ENCODE results near the gene ZNF778.
"Not testable (repeated sequence)": the region's sequence is repeated elsewhere in the genome, so short reads cannot be mapped to it uniquely, and the experiment has no call there.

Gene ZNF778

GRCh38 chr16:89257757-89258465, 40.4 kb downstream of the ZNF778 start:
- DNase-seq = no peak

GRCh38 chr16:89259901-89260300, 42.4 kb downstream of the ZNF778 start:
- DNase-seq = not testable (repeated sequence)

GRCh38 chr16:89261691-89262563, 44.4 kb downstream of the ZNF778 start:
- DNase-seq = no peak

- no peak for DNase-seq
These were observed 47.5 kb downstream of the ZNF778 start for GRCh38 chr16:89264800-89265550.

GRCh38 chr16:89265647-89266046, 48.1 kb downstream of the ZNF778 start:
- DNase-seq = no peak

- no peak for DNase-seq
These were observed 49.1 kb downstream of the ZNF778 start for GRCh38 chr16:89266521-89267134.

GRCh38 chr16:89267746-89268145, 50.2 kb downstream of the ZNF778 start:
- not testable (repeated sequence) for DNase-seq

GRCh38 chr16:89268585-89268984, 51.1 kb downstream of the ZNF778 start:
- no peak for DNase-seq

- DNase-seq = no peak
These were observed 51.7 kb downstream of the ZNF778 start for GRCh38 chr16:89268987-89269735.

- DNase-seq = no peak
These were observed 52.5 kb downstream of the ZNF778 start for GRCh38 chr16:89269805-89270665.

GRCh38 chr16:89270666-89271345, 53.3 kb downstream of the ZNF778 start:
- no peak for DNase-seq

- no peak for DNase-seq
These were observed 55.1 kb downstream of the ZNF778 start for GRCh38 chr16:89272631-89273030.

GRCh38 chr16:89273741-89274472, 56.4 kb downstream of the ZNF778 start:
- DNase-seq = no peak

GRCh38 chr16:89274561-89275283, 57.2 kb downstream of the ZNF778 start:
- DNase-seq = no peak

- no peak for DNase-seq
These were observed 57.7 kb downstream of the ZNF778 start for GRCh38 chr16:89275284-89275584.

GRCh38 chr16:89275837-89276720, 58.6 kb downstream of the ZNF778 start:
- no peak for DNase-seq

GRCh38 chr16:89277049-89277448, 59.5 kb downstream of the ZNF778 start:
- no peak for DNase-seq

- DNase-seq = no peak
These were observed 60.3 kb downstream of the ZNF778 start for GRCh38 chr16:89277641-89278341.
